CD4-positive, CD25-positive, alpha-beta regulatory T cell (primary cell): ENCODE results near the gene PRKD3. TPM values are rescaled to one million over a fixed set of nuclear protein-coding genes. Genes with fewer than 3 reads are reported as not detected.

ENCODE experiments used
- ATAC-seq, 2 donors: fragments of 150-1000 bp; cut with Tn5 transposase; one replicate each; pipeline ENCODE4 v1.10.0; 2021; ENCODE audit warnings: low read depth in 2 of 2, moderate number of reproducible peaks in 2 of 2, moderate library complexity in 1 of 2
- DNase-seq, 3 donors: peaks; one replicate each; pipeline versions ENCODE4 v3.0.0 to v3.0.0-alpha.2; 2012 to 2022; ENCODE audit warnings: mixed read lengths in 1 of 3
- H3K27ac ChIP-seq: one replicate; pipeline ENCODE4 v1.7.0; 2013; ENCODE audit warnings: mild to moderate bottlenecking, low read length; ENCODE audit not compliant: insufficient read depth, poor library complexity, severe bottlenecking
- H3K27me3 ChIP-seq: one replicate; pipeline ENCODE4 v1.7.0; 2013; ENCODE audit warnings: low read length; ENCODE audit not compliant: control insufficient read depth, insufficient read depth
- H3K36me3 ChIP-seq: one replicate; pipeline ENCODE4 v1.7.0; 2013; ENCODE audit warnings: mild to moderate bottlenecking, low read length, moderate library complexity; ENCODE audit not compliant: control insufficient read depth, insufficient read depth
- H3K4me1 ChIP-seq: 2 replicates; pipeline ENCODE4 v1.7.0; 2013; ENCODE audit warnings: mild to moderate bottlenecking, low read length; ENCODE audit not compliant: insufficient read depth, control insufficient read depth, poor library complexity, severe bottlenecking
- H3K4me3 ChIP-seq: one replicate; pipeline ENCODE4 v1.7.0; 2013; ENCODE audit warnings: low read depth, mild to moderate bottlenecking, low read length, moderate library complexity
- H3K9me3 ChIP-seq, 2 experiments: 1 replicate in 1 of 2; 2 replicates in 1 of 2; pipeline ENCODE4 v1.7.0; 2013; ENCODE audit warnings: low read length in 2 of 2, mild to moderate bottlenecking in 1 of 2, moderate library complexity in 1 of 2; ENCODE audit not compliant: control insufficient read depth in 2 of 2
- H3K27ac Mint-ChIP-seq, 3 donors: one replicate each; pipeline ENCODE4 v1.8.0; 2020 to 2022; ENCODE audit warnings: mild to moderate bottlenecking in 3 of 3, mixed read lengths in 3 of 3, moderate library complexity in 2 of 3
- H3K27me3 Mint-ChIP-seq: one replicate; pipeline ENCODE4 v1.8.0; 2022; ENCODE audit warnings: mild to moderate bottlenecking, mixed read lengths
- H3K36me3 Mint-ChIP-seq: one replicate; pipeline ENCODE4 v1.8.0; 2020; ENCODE audit warnings: mixed read lengths
- H3K4me1 Mint-ChIP-seq, 4 donors: one replicate each; pipeline ENCODE4 v1.8.0; 2020 to 2022; ENCODE audit warnings: mixed read lengths in 4 of 4, mild to moderate bottlenecking in 1 of 4
- H3K4me3 Mint-ChIP-seq, 4 donors: one replicate each; pipeline ENCODE4 v1.8.0; 2020 to 2022; ENCODE audit warnings: mild to moderate bottlenecking in 4 of 4, mixed read lengths in 4 of 4, moderate library complexity in 3 of 4
- H3K9me3 Mint-ChIP-seq, 7 donors: one replicate each; pipeline ENCODE4 v1.8.0; 2020 to 2022; ENCODE audit warnings: mixed read lengths in 7 of 7, mild to moderate bottlenecking in 3 of 7, moderate library complexity in 2 of 7
- polyA plus RNA-seq, 4 donors: library from polyadenylated mRNA; unstranded; fragments of 300-500 nt; fragmentation: Illumina TruSeq; gene quantifications; one replicate each; pipeline ENCODE4 v1.2.3, GENCODE V29; 2021
- total RNA-seq: library from RNA; stranded (reverse); gene quantifications from one replicate; pipeline ENCODE4 v1.2.3, GENCODE V29; 2022

Gene PRKD3
- total and polyA plus RNA-seq, 5 donors from 2014 or later = 5.3 to 19.7 (median 15.9) TPM

DNA sequence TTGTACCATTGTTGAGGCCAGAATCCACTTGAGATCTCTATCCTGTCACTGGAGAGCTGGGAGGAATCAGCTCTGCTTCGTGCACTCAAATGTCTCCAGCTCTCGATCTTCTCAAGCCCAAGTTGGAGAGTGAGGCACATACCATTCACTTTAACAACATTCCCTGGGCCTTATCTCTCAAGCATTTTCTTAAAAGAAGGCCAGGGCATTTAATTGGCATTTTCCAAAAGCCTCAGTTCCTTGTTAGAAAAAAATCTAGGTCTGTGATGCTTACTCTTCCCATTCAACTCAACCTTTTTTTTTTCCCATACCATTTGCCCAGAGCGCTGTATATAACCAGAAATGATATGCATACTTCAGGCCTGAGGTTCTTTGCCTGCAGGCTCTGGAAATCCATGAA is 29.9 kb upstream of the PRKD3 start:
- H3K4me3 Mint-ChIP-seq = no peak overlapping the region
- ATAC-seq (no peak), DNase-seq (no peak)
- H3K27ac Mint-ChIP-seq = no peak overlapping the region
- no peaks in the 10 kb centered on the region for H3K4me1 Mint-ChIP-seq
- H3K27me3 Mint-ChIP-seq = peaks cover 63% of the 10 kb centered on the region
- no peaks in the 10 kb centered on the region for H3K36me3 Mint-ChIP-seq
- Histone ChIP-seq H3K36me3 (no peaks in the 10 kb centered on the region), H3K27me3 (peaks cover 19% of the 10 kb centered on the region), H3K9me3 (no peaks in the 10 kb centered on the region), H3K4me1 (no peaks in the 10 kb centered on the region), H3K4me3 (no peak overlapping the region), H3K27ac (no peak overlapping the region)
- H3K9me3 Mint-ChIP-seq = no peaks in the 10 kb centered on the region

- H3K27ac ChIP-seq = no peak overlapping the region
- no peaks in the 10 kb centered on the region for H3K9me3 ChIP-seq
- peaks cover 5% of the 10 kb centered on the region for H3K4me1 ChIP-seq
- H3K27me3 Mint-ChIP-seq = peaks cover 66% of the 10 kb centered on the region
- H3K4me1 Mint-ChIP-seq = peaks cover 0 to 4% (median 1%) of the 10 kb centered on the region in 4 donors
- H3K27ac Mint-ChIP-seq = no peak overlapping the region
- no peak overlapping the region for H3K4me3 Mint-ChIP-seq
- no peaks in the 10 kb centered on the region for H3K36me3 ChIP-seq
- no peak for DNase-seq
- no peaks in the 10 kb centered on the region for H3K36me3 Mint-ChIP-seq
- ATAC-seq = peak in 1 of 2 donors; percentile 34
- peaks cover 24% of the 10 kb centered on the region for H3K27me3 ChIP-seq
- no peak overlapping the region for H3K4me3 ChIP-seq
- no peaks in the 10 kb centered on the region for H3K9me3 Mint-ChIP-seq
Measured at GRCh38 chr2:37350034-37350433, 25.4 kb upstream of the PRKD3 start.

GRCh38 chr2:37349231-37349860 is 24.7 kb upstream of the PRKD3 start:
- no peak for DNase-seq
- H3K36me3 Mint-ChIP-seq = no peaks in the 10 kb centered on the region
- Histone ChIP-seq H3K27me3 (peaks cover 24% of the 10 kb centered on the region), H3K9me3 (no peaks in the 10 kb centered on the region), H3K4me3 (no peak overlapping the region), H3K4me1 (peaks cover 12% of the 10 kb centered on the region), H3K36me3 (no peaks in the 10 kb centered on the region), H3K27ac (no peak overlapping the region)
- H3K4me1 Mint-ChIP-seq = peaks cover 0 to 4% (median 1%) of the 10 kb centered on the region in 4 donors
- H3K27ac Mint-ChIP-seq = no peak overlapping the region
- H3K27me3 Mint-ChIP-seq = peaks cover 60% of the 10 kb centered on the region
- no peaks in the 10 kb centered on the region for H3K9me3 Mint-ChIP-seq
- H3K4me3 Mint-ChIP-seq = no peak overlapping the region
- ATAC-seq = no peak

- Histone ChIP-seq H3K9me3 (no peaks in the 10 kb centered on the region), H3K27me3 (peaks cover 26% of the 10 kb centered on the region), H3K27ac (no peak overlapping the region), H3K4me1 (peaks cover 14% of the 10 kb centered on the region), H3K4me3 (no peak overlapping the region), H3K36me3 (no peaks in the 10 kb centered on the region)
- Mint-ChIP-seq H3K9me3 (no peaks in the 10 kb centered on the region), H3K27ac (no peak overlapping the region), H3K27me3 (peaks cover 63% of the 10 kb centered on the region), H3K4me3 (no peak overlapping the region), H3K4me1 (peaks cover 0 to 9% (median 1%) of the 10 kb centered on the region in 4 donors), H3K36me3 (no peaks in the 10 kb centered on the region)
- no peak for DNase-seq
- ATAC-seq = no peak
Measured at GRCh38 chr2:37348155-37348554, 23.5 kb upstream of the PRKD3 start.

DNA sequence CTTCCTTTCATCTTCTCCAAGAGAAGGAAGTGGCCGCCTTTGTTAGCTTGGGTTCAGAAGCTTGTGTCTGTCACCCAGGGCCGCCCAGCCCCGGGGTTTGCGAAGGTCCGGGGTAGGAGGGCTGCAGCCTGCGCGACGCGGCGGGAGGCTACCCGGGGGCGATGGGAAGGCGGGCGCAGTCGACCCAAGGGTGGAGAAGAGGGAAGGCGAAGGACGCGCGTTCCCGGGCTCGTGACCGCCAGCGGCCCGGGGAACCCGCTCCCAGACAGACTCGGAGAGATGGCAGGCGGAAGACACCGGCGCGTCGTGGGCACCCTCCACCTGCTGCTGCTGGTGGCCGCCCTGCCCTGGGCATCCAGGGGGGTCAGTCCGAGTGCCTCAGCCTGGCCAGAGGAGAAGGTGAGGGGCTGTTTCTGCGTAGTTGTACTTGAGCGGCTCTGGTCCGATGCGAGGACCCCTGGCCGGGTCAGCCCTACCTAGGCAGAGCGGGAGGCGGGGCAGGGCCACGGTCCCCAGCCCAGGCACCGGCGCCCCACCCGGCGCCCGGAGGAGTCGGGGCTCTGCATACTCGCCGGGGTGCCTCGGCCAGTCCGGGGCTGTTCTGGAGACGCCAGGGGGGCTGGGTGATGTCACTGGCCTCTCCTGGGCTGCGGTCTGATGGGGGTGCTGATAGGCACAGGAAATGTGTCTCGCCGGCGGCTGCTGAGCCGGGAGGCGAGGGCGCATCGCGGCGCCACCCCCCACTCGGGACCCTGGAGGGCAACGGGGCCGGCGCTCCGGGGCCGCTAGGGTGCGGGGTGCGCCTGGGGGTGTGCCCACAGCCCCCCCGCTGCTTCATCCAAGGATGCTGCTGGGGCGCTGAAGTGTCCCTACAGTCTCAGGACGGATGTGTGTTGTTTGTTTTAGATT is 20.1 kb upstream of the PRKD3 start, which contains the start of gene QPCT:
Gene QPCT, plus strand, starts transcription at position 178 of the 909 bp plus-strand sequence. Its CDS starts 102 bp downstream, at position 280.
- Mint-ChIP-seq H3K4me3 (peak within 1 kb of the TSS; percentile 40 to 83 (median 64)), H3K4me1 (peaks cover 0 to 9% (median 1%) of the 10 kb centered on the region in 4 donors), H3K9me3 (no peaks in the 10 kb centered on the region), H3K27me3 (peaks cover 69% of the 10 kb centered on the region), H3K36me3 (no peaks in the 10 kb centered on the region), H3K27ac (peak within 1 kb of the TSS in 1 of 3 donors; percentile 64)
- H3K36me3 ChIP-seq = no peaks in the 10 kb centered on the region
- H3K4me3 ChIP-seq = peak within 1 kb of the TSS; percentile 42
- DNase-seq = peak in 2 of 3 donors; percentile 37 to 42
- H3K4me1 ChIP-seq = peaks cover 14% of the 10 kb centered on the region
- H3K27ac ChIP-seq = no peak within 1 kb of the TSS
- no peaks in the 10 kb centered on the region for H3K9me3 ChIP-seq
- ATAC-seq = peak; percentile 75 to 81
- H3K27me3 ChIP-seq = peaks cover 25% of the 10 kb centered on the region

DNA sequence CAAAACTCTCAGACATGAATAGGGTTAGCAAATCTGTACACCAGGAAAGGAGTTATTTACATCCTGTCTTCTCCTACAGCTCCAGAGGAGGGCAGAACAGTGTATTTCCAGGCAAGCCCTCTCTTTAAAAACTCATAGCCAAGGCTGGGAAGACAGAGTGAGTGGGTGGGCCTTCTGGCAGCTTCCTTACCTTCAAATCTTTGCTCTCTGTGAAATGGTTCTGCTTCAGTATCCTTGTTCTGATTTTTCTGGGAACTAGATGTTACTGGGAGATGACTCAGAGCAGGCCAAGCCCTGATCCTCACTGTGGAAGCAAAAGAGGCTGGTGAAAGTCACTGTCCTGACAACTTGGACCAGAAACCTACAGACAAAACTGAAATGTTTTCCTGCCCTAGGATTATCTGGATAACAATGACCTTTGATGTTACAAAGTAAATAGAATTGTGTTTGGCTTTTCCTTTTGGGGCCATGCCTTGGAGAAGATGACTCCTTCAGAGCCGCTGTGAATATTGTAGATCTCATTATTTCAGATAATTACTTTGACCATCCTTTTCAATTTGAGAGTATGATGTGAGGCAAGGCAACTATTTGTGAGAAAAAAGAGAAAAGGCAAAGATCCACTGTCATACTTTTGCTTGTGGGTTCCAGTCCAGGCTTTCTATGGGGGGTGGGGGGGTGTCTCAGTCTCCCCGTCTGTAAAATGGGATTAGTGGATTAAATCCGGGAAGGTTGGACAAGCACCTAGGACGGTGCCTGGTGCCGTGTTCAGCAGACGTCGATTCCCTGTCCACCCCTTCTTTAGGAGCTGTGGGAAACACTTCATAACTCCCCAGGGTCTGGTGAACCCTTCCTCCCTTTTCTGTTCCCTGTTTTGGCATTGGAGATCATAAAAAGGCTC is 19.2 kb upstream of the PRKD3 start:
- ATAC-seq = no peak
- peak overlapping the region in 1 of 3 donors; percentile 64 for H3K27ac Mint-ChIP-seq

GRCh38 chr2:37342591-37343220 is 18.1 kb upstream of the PRKD3 start:
- ATAC-seq = no peak
- Histone ChIP-seq H3K27ac (no peak overlapping the region), H3K4me1 (peaks cover 14% of the 10 kb centered on the region), H3K4me3 (no peak overlapping the region), H3K27me3 (peaks cover 19% of the 10 kb centered on the region), H3K9me3 (no peaks in the 10 kb centered on the region), H3K36me3 (no peaks in the 10 kb centered on the region)
- Mint-ChIP-seq H3K9me3 (no peaks in the 10 kb centered on the region), H3K27me3 (peaks cover 79% of the 10 kb centered on the region), H3K36me3 (no peaks in the 10 kb centered on the region), H3K27ac (no peak overlapping the region), H3K4me1 (peaks cover 0 to 9% (median 1%) of the 10 kb centered on the region in 4 donors), H3K4me3 (peak overlapping the region in 1 of 4 donors; percentile 47)
- no peak for DNase-seq

More for the DNA sequence above, 19.2 kb upstream of the PRKD3 start:
- Histone ChIP-seq H3K9me3 (no peaks in the 10 kb centered on the region), H3K36me3 (no peaks in the 10 kb centered on the region), H3K27me3 (peaks cover 25% of the 10 kb centered on the region), H3K4me3 (no peak overlapping the region), H3K4me1 (peaks cover 14% of the 10 kb centered on the region), H3K27ac (no peak overlapping the region)
- H3K9me3 Mint-ChIP-seq = no peaks in the 10 kb centered on the region
- peaks cover 71% of the 10 kb centered on the region for H3K27me3 Mint-ChIP-seq
- H3K4me3 Mint-ChIP-seq = peak overlapping the region; percentile 40 to 83 (median 64)
- no peak for DNase-seq
- peaks cover 0 to 9% (median 1%) of the 10 kb centered on the region in 4 donors for H3K4me1 Mint-ChIP-seq
- no peaks in the 10 kb centered on the region for H3K36me3 Mint-ChIP-seq
